Mucosa of stomach (tissue), 1 donor: ENCODE data around the gene GALNT18.

Source experiments
- H3K27me3 ChIP-seq: one replicate; pipeline ENCODE4 v1.7.0; 2013; ENCODE audit warnings: mild to moderate bottlenecking, low read length; ENCODE audit not compliant: control insufficient read depth, insufficient read depth
- H3K36me3 ChIP-seq: one replicate; pipeline ENCODE4 v1.7.0; 2013; ENCODE audit warnings: low read length; ENCODE audit not compliant: control insufficient read depth, insufficient read depth
- H3K4me1 ChIP-seq: one replicate; pipeline ENCODE4 v1.7.0; 2013; ENCODE audit warnings: mild to moderate bottlenecking, low read length; ENCODE audit not compliant: control insufficient read depth, insufficient read depth
- H3K4me3 ChIP-seq: one replicate; pipeline ENCODE4 v1.7.0; 2013; ENCODE audit warnings: low read length
- H3K9ac ChIP-seq: one replicate; pipeline ENCODE4 v1.7.0; 2013; ENCODE audit warnings: mild to moderate bottlenecking, low read length, moderate library complexity
- H3K9me3 ChIP-seq: one replicate; pipeline ENCODE4 v1.7.0; 2013; ENCODE audit warnings: mild to moderate bottlenecking, low read length, moderate library complexity; ENCODE audit not compliant: control insufficient read depth
- donor health status: Pancreatic carcinoma.

GALNT18 gene

DNA sequence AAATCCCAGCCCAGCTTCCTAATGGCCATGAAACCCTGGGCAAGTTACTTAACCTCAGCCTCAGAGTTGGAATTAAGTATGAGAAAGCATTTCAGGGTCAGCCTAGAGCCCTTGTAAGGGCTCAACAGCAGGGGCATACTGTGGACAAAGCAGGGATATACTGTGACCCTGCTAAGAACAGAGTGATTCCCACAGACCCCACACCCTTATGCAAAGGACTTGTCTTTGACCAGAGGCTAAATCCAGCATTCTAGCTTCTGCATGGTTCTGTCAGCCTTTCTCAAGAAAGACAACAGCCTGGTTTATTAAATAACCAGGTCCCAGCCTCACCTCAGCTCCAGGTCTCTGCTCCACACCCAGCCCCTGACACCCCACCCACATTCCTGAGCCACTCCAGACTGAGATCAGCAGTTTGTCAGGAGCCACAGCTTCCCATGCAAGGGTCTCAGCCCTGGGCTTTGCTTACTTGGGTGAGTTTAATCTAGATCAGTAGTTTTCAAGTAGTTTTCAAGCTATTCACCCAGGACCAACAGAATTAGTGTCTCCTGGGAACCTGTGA, 69.2 kb downstream of the GALNT18 start:
- no peaks in the 10 kb centered on the region for H3K27me3 ChIP-seq
- no peak overlapping the region for H3K9ac ChIP-seq
- no peaks in the 10 kb centered on the region for H3K36me3 ChIP-seq
- no peaks in the 10 kb centered on the region for H3K9me3 ChIP-seq
- H3K4me3 ChIP-seq = no peak overlapping the region
- H3K4me1 ChIP-seq = peaks cover 13% of the 10 kb centered on the region

GRCh38 chr11:11550534-11550933, 71.3 kb downstream of the GALNT18 start:
- H3K4me1 ChIP-seq = peaks cover 13% of the 10 kb centered on the region

GRCh38 chr11:11545285-11546275, 76.2 kb downstream of the GALNT18 start:
- Histone ChIP-seq H3K27me3 (no peaks in the 10 kb centered on the region), H3K4me1 (no peaks in the 10 kb centered on the region), H3K4me3 (no peak overlapping the region), H3K36me3 (no peaks in the 10 kb centered on the region), H3K9ac (no peak overlapping the region), H3K9me3 (no peaks in the 10 kb centered on the region)

More at GRCh38 chr11:11550534-11550933, 71.3 kb downstream of the GALNT18 start:
- H3K9ac ChIP-seq = no peak overlapping the region
- no peaks in the 10 kb centered on the region for H3K9me3 ChIP-seq
- no peaks in the 10 kb centered on the region for H3K36me3 ChIP-seq
- H3K27me3 ChIP-seq = no peaks in the 10 kb centered on the region
- no peak overlapping the region for H3K4me3 ChIP-seq

- no peak overlapping the region for H3K9ac ChIP-seq
- no peaks in the 10 kb centered on the region for H3K36me3 ChIP-seq
- no peaks in the 10 kb centered on the region for H3K4me1 ChIP-seq
- no peaks in the 10 kb centered on the region for H3K9me3 ChIP-seq
- peaks cover 2% of the 10 kb centered on the region for H3K27me3 ChIP-seq
- no peak overlapping the region for H3K4me3 ChIP-seq
Observed at GRCh38 chr11:11543656-11544055, 78.1 kb downstream of the GALNT18 start.

GRCh38 chr11:11540157-11540556, 81.6 kb downstream of the GALNT18 start:
- H3K4me3 ChIP-seq = no peak overlapping the region
- H3K36me3 ChIP-seq = no peaks in the 10 kb centered on the region
- no peaks in the 10 kb centered on the region for H3K4me1 ChIP-seq
- H3K27me3 ChIP-seq = peaks cover 2% of the 10 kb centered on the region
- H3K9me3 ChIP-seq = no peaks in the 10 kb centered on the region
- H3K9ac ChIP-seq = no peak overlapping the region

DNA sequence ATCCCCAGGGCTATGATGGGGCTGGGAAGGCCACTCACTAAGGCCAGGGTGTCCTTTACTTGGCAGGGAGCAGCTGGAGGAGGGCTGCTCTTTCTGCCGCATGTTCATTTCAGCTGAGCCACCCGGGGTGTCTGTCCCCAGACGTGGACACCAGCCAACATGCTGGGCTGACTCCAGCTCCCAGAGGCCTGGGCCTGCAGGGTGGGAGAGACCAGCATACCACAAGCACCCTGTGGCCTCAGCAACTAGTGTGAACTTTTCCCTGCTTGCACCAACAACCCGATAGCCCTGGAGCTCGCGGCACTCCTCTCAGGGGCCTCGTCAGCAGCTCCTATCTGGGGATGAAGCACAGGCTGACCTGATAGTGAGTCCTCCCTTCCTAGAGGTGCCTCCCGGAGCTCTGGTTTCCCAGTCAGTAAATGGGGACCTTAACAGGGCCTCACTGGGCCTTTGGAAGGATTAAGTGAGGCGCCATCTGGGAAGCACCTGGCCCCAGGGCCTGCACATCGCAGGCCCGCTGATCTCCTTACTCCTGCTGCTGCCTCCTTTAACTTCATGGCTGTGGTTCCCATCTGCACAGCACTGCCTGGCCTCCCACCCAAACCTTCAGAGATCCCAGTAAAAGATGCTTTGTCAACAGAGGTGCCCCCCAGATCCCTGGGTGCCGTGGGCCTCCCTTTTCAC, 83.4 kb downstream of the GALNT18 start:
- Histone ChIP-seq H3K9ac (no peak overlapping the region), H3K9me3 (no peaks in the 10 kb centered on the region), H3K4me3 (no peak overlapping the region), H3K4me1 (no peaks in the 10 kb centered on the region), H3K36me3 (no peaks in the 10 kb centered on the region), H3K27me3 (peaks cover 2% of the 10 kb centered on the region)

DNA sequence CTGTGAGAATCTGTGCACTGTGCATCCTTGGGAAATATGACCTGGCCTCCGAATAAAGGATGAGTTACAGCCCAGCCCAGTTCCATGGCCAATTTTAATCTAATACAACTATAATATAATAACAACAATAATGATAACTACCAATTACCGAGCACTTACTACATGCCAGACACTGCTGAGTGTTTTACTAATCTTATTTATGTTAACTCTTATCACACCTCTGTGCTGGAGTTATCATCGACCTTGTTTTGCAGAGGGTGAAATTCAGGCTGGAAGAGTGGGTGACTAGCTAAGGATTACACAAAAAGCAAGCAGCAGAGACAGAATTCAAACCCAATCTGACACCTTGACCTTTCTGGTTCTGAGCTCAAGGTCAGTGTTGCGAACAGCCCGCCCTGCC, 83.9 kb downstream of the GALNT18 start:
- Histone ChIP-seq H3K4me1 (no peaks in the 10 kb centered on the region), H3K27me3 (peaks cover 2% of the 10 kb centered on the region), H3K36me3 (no peaks in the 10 kb centered on the region), H3K9me3 (no peaks in the 10 kb centered on the region), H3K9ac (no peak overlapping the region), H3K4me3 (no peak overlapping the region)

GRCh38 chr11:11537372-11537771, 84.4 kb downstream of the GALNT18 start:
- Histone ChIP-seq H3K9me3 (no peaks in the 10 kb centered on the region), H3K27me3 (peaks cover 2% of the 10 kb centered on the region), H3K36me3 (no peaks in the 10 kb centered on the region), H3K4me3 (no peak overlapping the region), H3K9ac (no peak overlapping the region), H3K4me1 (no peaks in the 10 kb centered on the region)

GRCh38 chr11:11536650-11537049, 85.2 kb downstream of the GALNT18 start:
- Histone ChIP-seq H3K9me3 (no peaks in the 10 kb centered on the region), H3K9ac (no peak overlapping the region), H3K4me3 (no peak overlapping the region), H3K36me3 (no peaks in the 10 kb centered on the region), H3K27me3 (peaks cover 2% of the 10 kb centered on the region), H3K4me1 (no peaks in the 10 kb centered on the region)

- H3K4me3 ChIP-seq = no peak overlapping the region
- no peaks in the 10 kb centered on the region for H3K4me1 ChIP-seq
- no peaks in the 10 kb centered on the region for H3K9me3 ChIP-seq
- H3K9ac ChIP-seq = no peak overlapping the region
- peaks cover 2% of the 10 kb centered on the region for H3K27me3 ChIP-seq
- no peaks in the 10 kb centered on the region for H3K36me3 ChIP-seq
Observed at GRCh38 chr11:11535611-11536010, 86.2 kb downstream of the GALNT18 start.

- no peaks in the 10 kb centered on the region for H3K36me3 ChIP-seq
- no peaks in the 10 kb centered on the region for H3K27me3 ChIP-seq
- H3K4me1 ChIP-seq = no peaks in the 10 kb centered on the region
- no peak overlapping the region for H3K9ac ChIP-seq
- no peak overlapping the region for H3K4me3 ChIP-seq
- H3K9me3 ChIP-seq = no peaks in the 10 kb centered on the region
Observed at GRCh38 chr11:11534981-11535380, 86.8 kb downstream of the GALNT18 start.

GRCh38 chr11:11533751-11534150, 88.1 kb downstream of the GALNT18 start:
- Histone ChIP-seq H3K4me3 (no peak overlapping the region), H3K9ac (no peak overlapping the region), H3K27me3 (no peaks in the 10 kb centered on the region), H3K4me1 (no peaks in the 10 kb centered on the region), H3K36me3 (no peaks in the 10 kb centered on the region), H3K9me3 (no peaks in the 10 kb centered on the region)
